GM18951 (cell line): ENCODE data around the gene EIF1.

Experiments used
- POLR2A ChIP-seq: IDR thresholded peaks from 4 replicates; pipeline ENCODE4 v1.6.1; 2011; ENCODE audit warnings: mild to moderate bottlenecking; ENCODE audit not compliant: insufficient read length, insufficient read depth; ENCODE audit errors: extremely low read depth
- in situ Hi-C: fragments of 300-500 bp; cut with MboI; formaldehyde crosslinking; loops from one replicate; pipeline ENCODE4 v1.12.0; 2022; ENCODE audit warnings: low sequenced_read_pairs, mixed read lengths, inconsistent platforms; ENCODE audit not compliant: unreplicated experiment

Gene EIF1

DNA sequence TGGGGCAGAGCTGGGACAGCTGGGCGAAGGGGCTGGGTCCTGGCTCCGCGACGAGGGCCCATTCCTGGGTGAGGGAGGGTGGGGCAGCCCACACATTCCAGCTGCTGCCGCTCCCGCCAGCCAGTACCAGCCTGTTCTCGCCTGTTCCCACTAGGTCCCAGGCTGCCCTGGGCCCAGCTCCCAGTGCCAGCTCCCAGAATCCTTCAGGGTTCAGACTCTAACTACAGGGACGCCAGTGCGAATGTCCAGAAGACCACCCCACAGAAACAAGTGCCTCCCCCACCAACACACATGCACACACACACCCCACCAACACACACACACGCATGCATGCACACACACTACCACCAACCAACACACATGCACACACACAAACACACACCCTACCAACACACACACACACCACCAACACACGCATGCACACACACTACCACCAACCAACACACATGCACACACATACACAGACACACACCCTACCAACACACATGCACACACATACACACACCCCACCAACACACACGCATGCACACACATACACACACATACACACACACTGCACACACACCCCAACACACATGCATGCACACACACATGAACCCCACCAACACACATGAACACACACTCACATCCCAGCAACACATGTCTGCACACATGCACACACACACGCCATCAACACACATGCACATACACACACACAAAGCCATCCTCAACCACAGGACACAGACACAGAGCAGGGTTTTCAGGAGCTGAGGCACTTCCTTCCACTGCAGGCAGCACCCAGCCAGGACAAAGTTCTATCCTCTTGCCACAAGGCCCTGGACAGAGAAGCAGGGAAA is 36.8 kb upstream of the EIF1 start:
- in situ Hi-C loops: loop anchor here (25.0 kb wide), 1 partner anchor 740 kb away; no protein-coding TSS in a partner anchor
- no peak for TF ChIP-seq POLR2A

DNA sequence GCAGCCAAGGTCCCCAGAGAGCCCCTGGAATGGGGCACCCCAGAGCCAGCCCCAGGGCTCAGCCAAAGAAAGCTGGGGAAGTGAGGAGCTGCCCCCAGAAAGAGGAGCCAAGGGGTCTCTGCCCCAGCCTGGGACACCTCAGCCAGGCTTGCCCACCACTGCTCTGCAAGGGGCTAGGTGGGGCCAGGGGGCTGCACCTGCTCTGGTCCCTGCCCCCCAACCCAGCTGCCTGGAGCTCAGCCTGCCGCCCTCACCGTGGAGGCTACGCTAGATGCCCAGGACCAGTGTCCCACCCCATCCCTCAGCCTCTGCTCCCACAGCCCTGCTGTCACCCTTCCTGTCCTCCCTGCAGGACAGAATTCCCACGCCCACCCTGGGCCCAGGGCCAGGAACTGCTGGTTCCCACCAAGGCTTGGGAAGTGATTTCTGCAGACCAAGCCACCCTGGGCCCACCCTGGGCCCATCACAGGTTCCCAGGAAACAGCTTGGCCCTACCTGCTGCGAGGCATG is 36.2 kb upstream of the EIF1 start:
- TF ChIP-seq POLR2A: no peak
- in situ Hi-C loops: loop anchor here (25.0 kb wide), 1 partner anchor 740 kb away; no protein-coding TSS in a partner anchor

DNA sequence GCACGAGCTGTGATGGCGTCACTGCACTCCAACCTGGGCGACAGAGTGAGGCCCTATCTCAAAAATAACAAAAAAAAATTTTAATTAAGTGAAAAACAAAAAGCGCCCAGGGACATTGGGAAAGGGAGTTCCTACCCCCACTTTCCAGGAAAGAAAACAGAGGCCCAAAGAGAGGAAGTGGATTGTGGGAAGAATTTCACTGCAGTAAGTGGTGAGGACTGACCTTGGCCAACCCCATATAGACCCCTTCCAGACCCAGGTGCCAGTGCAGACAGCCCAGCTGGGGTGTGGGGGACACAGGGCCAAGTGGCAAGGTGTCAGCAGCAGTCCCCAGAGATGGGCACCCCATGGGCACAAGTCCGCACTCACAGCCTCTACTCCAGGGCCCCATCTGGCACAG is 35.3 kb upstream of the EIF1 start:
- no peak for TF ChIP-seq POLR2A
- in situ Hi-C loops: loop anchor here (25.0 kb wide), 1 partner anchor 741 kb away; no protein-coding TSS in a partner anchor

DNA sequence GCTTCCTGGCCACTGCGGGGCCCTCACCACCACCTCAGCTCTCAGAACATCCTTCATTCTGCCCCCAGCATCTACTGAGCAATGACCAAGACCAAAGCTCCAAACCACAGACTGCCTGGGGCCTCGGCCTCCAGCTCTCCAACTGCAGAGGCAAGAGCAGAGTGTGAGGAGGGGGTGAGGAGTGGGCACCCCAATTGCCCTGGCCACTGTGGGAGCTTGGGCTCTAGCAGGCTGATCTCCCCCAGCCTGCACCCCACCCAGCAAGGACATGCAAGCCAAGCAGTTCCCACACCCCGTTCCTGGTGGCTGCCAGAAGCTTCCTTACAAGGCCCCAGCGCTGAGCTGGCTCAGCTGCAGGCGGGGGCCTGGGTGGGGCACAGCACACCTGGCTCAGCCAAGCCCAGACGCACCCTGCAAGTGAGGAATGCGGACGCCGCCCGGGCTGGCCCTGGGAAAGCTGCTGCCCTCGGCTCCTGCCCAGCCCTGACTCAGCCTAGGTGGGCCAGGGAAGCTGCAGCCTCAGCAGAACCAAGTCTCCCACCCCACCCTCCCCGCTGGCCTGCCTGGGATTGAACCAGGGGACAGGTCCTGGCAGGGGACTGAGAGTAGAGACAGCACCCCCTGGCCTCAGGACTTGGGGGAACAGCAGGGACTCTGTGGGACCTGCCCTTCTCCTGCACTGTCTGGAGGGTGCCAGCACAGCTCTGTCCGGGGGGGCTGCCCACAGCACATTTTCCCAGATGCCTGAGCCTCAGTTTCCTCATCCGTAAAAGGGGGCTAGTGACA is 34.6 kb upstream of the EIF1 start:
- TF ChIP-seq POLR2A: no peak
- in situ Hi-C loops: loop anchor here (25.0 kb wide), 1 partner anchor 742 kb away; no protein-coding TSS in a partner anchor

DNA sequence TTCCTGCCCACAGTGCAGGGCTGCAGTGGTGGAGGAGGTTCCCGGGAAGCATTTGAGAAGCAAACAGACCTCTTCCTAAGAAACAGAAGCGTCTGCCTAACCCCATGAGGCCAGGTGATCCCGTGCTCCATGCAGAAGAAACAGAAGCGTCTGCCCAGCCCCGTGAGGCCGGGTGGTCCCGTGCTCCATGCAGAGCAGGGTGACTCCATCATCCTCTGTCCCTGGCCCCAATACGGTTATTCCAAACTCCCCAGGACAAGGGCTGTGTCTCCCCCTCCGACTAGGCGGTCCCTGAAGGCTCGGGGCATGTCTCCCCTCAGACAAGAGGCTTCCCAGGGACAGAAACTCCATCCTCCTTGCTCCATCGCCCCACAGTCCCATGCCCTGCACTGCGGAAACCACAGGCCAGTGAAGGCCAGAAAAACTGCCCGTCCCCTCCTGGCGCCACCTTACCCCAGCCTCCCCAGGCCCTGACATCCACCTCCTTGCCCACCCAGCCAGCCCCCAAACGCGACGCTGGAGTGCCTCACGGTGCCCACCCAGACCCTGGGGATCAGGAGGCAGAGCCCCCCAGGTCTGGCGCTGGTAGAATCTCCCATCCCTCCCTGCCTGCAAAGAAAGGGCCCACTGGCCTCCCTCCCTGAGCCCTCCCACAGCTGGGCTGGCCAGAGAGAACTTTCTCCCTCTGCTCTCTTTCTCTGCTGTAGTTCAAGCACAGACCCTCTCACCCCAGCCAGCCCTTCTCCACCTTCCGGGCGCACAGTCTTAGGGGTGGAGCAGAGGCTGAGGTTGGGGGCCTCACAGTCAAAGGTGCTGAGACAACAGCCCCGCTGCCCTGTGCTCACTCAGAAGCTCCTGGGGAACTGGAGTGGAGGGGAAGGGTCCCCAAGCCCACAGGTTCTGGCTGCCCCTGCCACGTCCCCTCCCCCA is 33.7 kb upstream of the EIF1 start:
- in situ Hi-C loops: loop anchor here (25.0 kb wide), 1 partner anchor 743 kb away; no protein-coding TSS in a partner anchor
- no peak for TF ChIP-seq POLR2A

DNA sequence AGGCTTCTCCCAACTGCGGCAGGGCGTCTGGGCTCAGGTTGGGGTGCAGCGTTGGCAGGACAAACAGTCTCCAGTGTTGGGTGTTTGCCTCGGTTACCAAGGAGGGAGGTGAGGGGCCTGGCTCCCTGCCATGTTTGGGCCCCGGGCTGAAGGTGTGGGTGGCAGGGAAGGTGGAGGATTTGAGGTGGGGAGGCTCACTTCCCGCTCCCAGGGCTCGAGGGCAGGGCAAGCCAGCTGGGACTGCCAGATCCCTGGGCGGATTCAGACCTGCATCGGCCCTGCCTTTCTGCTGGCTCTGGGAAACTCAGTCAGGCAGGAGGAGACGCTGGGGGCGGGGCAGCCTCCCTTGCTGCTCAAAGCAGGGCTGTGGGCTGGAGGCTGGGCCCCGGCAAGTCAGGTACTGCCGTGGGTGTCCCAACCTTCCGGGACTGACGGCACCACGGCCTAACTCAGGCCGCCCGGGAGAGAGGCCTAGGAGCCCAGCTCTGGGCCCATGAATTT is 33.0 kb upstream of the EIF1 start:
- TF ChIP-seq POLR2A: no peak
- in situ Hi-C loops: loop anchor here (25.0 kb wide), 1 partner anchor 743 kb away; no protein-coding TSS in a partner anchor

DNA sequence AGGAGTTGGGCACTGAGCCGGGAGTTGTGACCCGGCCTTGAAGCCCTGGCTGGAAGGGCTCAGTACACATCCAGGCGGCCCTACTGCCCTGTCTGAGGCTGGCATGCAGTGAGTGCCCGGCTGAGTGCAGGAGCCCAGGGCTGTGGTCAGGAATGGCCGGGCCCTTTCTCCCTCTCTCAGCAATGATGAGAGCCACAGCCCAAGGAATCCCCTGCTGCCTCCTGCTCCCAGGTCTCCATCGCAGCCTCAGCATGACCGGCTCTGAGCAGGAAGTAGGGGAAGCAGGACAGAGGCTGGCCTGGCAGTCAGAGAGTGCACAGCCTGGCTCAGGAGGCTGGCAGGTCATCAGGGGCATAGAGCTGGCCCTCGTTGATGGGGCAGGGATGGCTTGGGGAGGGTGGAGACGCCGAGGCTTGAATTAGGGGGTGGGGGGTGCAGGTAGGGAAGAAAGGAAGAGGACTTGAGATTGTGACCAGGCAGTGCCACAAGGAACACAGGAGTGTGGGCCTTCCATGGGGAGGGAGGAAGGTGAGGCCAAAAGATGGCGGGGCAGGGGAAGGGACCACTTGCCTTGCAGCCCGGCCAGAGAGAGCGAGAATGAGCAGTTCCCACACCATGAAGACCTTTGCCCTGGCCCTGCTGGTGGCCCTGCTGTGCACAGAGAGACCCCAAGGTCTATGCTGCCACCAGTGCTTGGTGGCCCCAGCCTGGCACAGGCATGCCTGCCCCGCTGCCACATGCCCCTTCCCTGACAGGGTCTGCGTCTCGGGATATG is 32.2 kb upstream of the EIF1 start:
- no peak for TF ChIP-seq POLR2A
- in situ Hi-C loops: loop anchor here (25.0 kb wide), 1 partner anchor 744 kb away; no protein-coding TSS in a partner anchor

DNA sequence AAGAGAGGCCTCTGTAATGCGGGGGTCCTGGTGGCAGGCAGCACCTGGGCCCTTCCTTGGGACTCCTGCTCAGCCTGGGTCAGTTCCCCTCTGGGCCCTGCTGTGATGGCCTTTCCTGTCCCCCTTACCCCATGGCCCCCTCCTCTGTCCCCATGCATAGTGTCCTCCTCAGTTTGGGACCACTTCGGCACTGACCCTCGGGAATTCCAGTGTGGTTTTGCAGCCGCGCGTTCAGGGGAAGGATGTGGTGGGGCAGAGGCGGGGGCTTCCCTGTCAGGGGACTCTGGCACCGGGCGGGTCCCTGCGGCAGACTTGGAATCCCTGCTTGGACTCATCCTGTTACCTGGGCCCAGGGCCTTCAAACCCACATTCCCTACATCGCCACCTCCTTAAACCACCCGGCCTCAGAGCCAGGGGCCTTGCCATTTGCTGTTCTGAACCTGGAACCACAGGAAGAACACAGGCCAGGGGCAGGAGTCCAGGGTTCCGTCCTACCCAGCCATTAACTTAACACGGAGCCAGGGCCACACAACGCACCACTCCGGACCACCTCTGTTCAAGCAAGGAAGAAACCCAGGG is 31.4 kb upstream of the EIF1 start:
- in situ Hi-C loops: loop anchor here (25.0 kb wide), 1 partner anchor 745 kb away; no protein-coding TSS in a partner anchor
- TF ChIP-seq POLR2A: no peak

DNA sequence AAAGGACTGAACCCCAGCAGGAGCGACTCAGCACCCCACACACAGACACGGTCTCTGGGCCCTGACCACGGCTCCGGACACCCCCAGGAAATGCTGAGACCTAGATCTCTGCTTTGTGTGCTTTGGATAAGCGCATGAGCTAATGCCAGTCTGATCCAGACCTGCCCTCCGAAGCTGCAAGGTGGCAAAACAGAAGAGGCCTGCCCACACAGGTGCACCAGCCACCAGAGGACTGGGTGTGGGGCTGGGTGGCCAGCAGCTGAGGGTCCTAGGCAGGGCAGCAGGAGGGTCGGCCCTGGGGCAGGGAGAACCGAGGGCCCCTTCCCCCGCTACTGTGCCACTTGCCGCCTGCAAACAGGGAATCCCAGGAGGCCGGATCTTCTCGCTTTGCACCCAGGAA is 30.7 kb upstream of the EIF1 start:
- in situ Hi-C loops: loop anchor here (25.0 kb wide), 1 partner anchor 746 kb away; no protein-coding TSS in a partner anchor
- no peak for TF ChIP-seq POLR2A

DNA sequence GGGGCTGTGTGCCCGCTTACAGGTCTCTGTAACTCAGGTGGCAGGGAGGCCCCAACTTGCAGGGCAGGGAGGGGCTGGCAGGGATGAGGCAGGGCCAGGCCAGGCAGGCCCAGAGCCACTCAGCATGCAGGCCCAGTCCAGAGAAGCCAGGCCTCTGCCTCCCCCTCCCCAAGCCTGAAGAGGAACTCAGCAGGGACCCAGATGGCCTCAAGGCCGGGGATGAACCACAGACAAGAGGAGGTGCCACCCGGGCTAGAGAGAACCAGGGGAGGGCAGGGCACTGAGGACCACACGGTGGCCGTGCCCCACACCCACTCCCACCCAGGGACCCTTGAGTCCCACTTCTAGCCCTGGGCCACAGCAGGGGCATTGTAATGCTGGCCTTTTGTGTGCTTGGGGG is 29.8 kb upstream of the EIF1 start:
- no peak for TF ChIP-seq POLR2A
- in situ Hi-C loops: loop anchor here (25.0 kb wide), 1 partner anchor 747 kb away; no protein-coding TSS in a partner anchor

DNA sequence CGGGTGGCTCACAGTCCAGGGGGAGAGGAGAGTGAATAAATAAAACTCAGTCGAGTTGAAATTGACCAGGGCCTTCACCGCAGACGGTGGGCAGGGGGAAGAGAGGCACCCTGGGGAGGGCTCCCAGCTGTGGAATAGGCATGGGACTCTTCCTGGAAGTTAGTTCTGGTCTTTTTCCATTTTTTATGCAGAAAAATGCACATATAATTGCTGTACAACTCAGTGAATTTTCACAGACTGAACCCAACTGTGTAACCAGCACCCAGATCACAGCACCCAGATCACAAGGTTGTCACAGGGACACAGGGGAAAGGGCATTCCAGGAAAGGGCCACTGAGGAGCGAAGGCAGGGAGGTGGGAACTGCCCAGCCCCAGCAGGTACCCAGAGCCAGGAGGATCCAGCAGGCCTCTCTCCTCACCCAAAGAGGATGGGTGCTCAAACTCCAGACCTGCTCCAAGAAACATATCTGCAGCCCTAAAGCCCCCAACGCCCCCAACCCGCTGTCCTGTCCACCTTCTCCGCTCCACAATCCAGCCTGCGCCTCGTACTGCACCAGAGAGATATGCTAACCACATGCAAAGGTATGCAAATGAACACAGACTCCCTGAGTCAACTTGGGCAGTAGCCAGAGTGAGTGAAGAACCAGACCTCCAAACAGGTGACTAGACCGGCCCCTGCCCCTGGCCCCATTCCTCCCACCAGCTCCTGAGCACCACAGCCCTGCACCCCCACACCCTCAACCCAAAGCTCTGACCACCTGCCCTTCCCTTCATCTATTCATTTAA is 29.1 kb upstream of the EIF1 start:
- in situ Hi-C loops: loop anchor here (10.0 to 25.0 kb wide), 2 partner anchors 105 to 747 kb away; no protein-coding TSS in a partner anchor
- TF ChIP-seq POLR2A: no peak
